ENCODE results near the gene RFK.

DNA sequence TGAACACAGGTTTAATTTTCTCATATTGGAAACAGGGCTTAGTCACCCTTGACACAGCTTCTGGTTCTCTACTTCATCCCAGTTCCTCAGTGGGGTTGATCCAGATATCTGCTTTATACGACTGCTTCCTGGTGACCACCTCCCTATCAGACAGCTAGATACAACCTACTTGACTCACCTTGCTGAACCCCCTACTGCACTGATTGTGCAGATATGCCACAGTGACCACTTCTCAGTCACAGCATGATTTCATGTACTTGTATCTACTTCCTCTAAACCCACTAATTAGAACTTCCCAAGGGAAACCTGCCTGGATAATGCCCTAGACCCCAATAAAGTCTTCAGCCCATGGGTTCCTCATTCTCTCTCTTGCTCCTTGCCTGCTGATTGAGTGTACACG, 18.4 kb upstream of the RFK start:
- no peak for TF ChIP-seq POLR2AphosphoS5 (IDR thresholded peaks at IDR 0.05; ENCODE audit: borderline replicate concordance, low read depth, low read length)
- no peak for TF ChIP-seq EZH2 (IDR thresholded peaks at IDR 0.05)

Measured in SK-N-MC (cell line).